Natural killer cell (primary cell): Measurements from ENCODE around the gene CAMTA1. TPM values are rescaled to one million over a fixed set of nuclear protein-coding genes. Genes with fewer than 3 reads are reported as not detected.

Experiments used
- ATAC-seq, 3 donors: fragments of 150-1000 bp in 2 of 3; fragments of 200-7000 bp in 1 of 3; cut with Tn5 transposase; 1 replicate in 1 of 3; 2 replicates in 2 of 3; pipeline ENCODE4 v1.10.0; 2021; ENCODE audit warnings: mild to moderate bottlenecking in 2 of 3, moderate library complexity in 2 of 3
- DNase-seq, 2 donors: peaks; one replicate each; pipeline versions ENCODE4 v3.0.0 to v3.0.0-alpha.2; 2013 to 2021; ENCODE audit warnings: mixed read lengths in 1 of 2
- H3K27ac ChIP-seq: one replicate; pipeline ENCODE4 v1.5.1; 2013; ENCODE audit warnings: mild to moderate bottlenecking, low read length
- H3K27me3 ChIP-seq: one replicate; pipeline ENCODE4 v1.6.1; 2013; ENCODE audit warnings: low read length; ENCODE audit not compliant: control insufficient read depth, insufficient read depth
- H3K36me3 ChIP-seq: one replicate; pipeline ENCODE4 v1.6.1; 2013; ENCODE audit warnings: low read length; ENCODE audit not compliant: control insufficient read depth, insufficient read depth
- H3K4me1 ChIP-seq: one replicate; pipeline ENCODE4 v1.6.1; 2013; ENCODE audit warnings: low read length; ENCODE audit not compliant: control insufficient read depth, insufficient read depth
- H3K4me3 ChIP-seq: one replicate; pipeline ENCODE4 v1.5.1; 2013; ENCODE audit warnings: low read length
- H3K9me3 ChIP-seq: one replicate; pipeline ENCODE4 v1.6.1; 2013; ENCODE audit warnings: low read length; ENCODE audit not compliant: control insufficient read depth, insufficient read depth
- H3K27ac Mint-ChIP-seq, 2 donors: one replicate each; pipeline ENCODE4 v1.8.0; 2022; ENCODE audit warnings: mild to moderate bottlenecking in 2 of 2, mixed read lengths in 2 of 2, moderate library complexity in 1 of 2
- H3K27me3 Mint-ChIP-seq, 2 donors: one replicate each; pipeline ENCODE4 v1.8.0; 2022; ENCODE audit warnings: low read depth in 2 of 2, mixed read lengths in 2 of 2
- H3K36me3 Mint-ChIP-seq: one replicate; pipeline ENCODE4 v1.8.0; 2022; ENCODE audit warnings: mixed read lengths
- H3K4me1 Mint-ChIP-seq, 2 donors: one replicate each; pipeline ENCODE4 v1.8.0; 2022; ENCODE audit warnings: mixed read lengths in 2 of 2
- H3K4me3 Mint-ChIP-seq: one replicate; pipeline ENCODE4 v1.8.0; 2022; ENCODE audit warnings: mild to moderate bottlenecking, moderate library complexity, mixed read lengths
- H3K9me3 Mint-ChIP-seq, 2 donors: one replicate each; pipeline ENCODE4 v1.8.0; 2022; ENCODE audit warnings: mixed read lengths in 2 of 2
- WGBS: methylation state at CpG from one replicate; pipeline ENCODE4 v1.1.7; 2013; ENCODE audit warnings: missing lambda C conversion rate; ENCODE audit not compliant: insufficient coverage; 5-methylcytosine and 5-hydroxymethylcytosine counted together
- intact Hi-C: fragments of 100-400 bp; cut with micrococcal nuclease; formaldehyde crosslinking; loops from one replicate; pipeline ENCODE4 v1.14.2; 2022
- total RNA-seq, 4 donors: library from RNA; stranded (reverse); fragments of 120-200 nt in 1 of 4; gene quantifications; one replicate each; pipeline versions ENCODE4 v1.2.3 to v1.2.4, GENCODE V29; 2013 to 2022
- TF ChIP-seq, protein P1 (sequence below): fragments of 200-600 bp; IDR thresholded peaks from one replicate; pipeline ENCODE4 v1.8.0; 2022; ENCODE audit warnings: antibody characterized with exemption

CAMTA1 gene
- total RNA-seq, 3 donors from 2014 or later (not counting 1 experiment from before 2014, with no cell fraction given): 40.6 to 53.3 (median 44.9) TPM

GRCh38 chr1:7401814-7402547, 616.7 kb downstream of the CAMTA1 start:
- DNase-seq (no peak), ATAC-seq (no peak)
- Mint-ChIP-seq H3K4me3 (no peak overlapping the region), H3K36me3 (no peaks in the 10 kb centered on the region), H3K4me1 (no peaks in the 10 kb centered on the region), H3K27me3 (peaks cover 22 to 57% of the 10 kb centered on the region in 2 donors), H3K9me3 (peaks cover 0 to 3% of the 10 kb centered on the region in 2 donors), H3K27ac (no peak overlapping the region)
- 89% methylated on average over 4 of the region's 4 CpGs for WGBS
- Histone ChIP-seq H3K4me3 (no peak overlapping the region), H3K4me1 (no peaks in the 10 kb centered on the region), H3K9me3 (no peaks in the 10 kb centered on the region), H3K27ac (no peak overlapping the region), H3K36me3 (no peaks in the 10 kb centered on the region), H3K27me3 (peaks cover 2% of the 10 kb centered on the region)
- TF ChIP-seq, protein P1, sequence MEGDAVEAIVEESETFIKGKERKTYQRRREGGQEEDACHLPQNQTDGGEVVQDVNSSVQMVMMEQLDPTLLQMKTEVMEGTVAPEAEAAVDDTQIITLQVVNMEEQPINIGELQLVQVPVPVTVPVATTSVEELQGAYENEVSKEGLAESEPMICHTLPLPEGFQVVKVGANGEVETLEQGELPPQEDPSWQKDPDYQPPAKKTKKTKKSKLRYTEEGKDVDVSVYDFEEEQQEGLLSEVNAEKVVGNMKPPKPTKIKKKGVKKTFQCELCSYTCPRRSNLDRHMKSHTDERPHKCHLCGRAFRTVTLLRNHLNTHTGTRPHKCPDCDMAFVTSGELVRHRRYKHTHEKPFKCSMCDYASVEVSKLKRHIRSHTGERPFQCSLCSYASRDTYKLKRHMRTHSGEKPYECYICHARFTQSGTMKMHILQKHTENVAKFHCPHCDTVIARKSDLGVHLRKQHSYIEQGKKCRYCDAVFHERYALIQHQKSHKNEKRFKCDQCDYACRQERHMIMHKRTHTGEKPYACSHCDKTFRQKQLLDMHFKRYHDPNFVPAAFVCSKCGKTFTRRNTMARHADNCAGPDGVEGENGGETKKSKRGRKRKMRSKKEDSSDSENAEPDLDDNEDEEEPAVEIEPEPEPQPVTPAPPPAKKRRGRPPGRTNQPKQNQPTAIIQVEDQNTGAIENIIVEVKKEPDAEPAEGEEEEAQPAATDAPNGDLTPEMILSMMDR: no peak
- intact Hi-C loops: no loop called here

GRCh38 chr1:7402548-7402850, 617.2 kb downstream of the CAMTA1 start:
- Mint-ChIP-seq H3K4me1 (no peaks in the 10 kb centered on the region), H3K9me3 (peaks cover 0 to 3% of the 10 kb centered on the region in 2 donors), H3K27me3 (peaks cover 22 to 52% of the 10 kb centered on the region in 2 donors), H3K36me3 (no peaks in the 10 kb centered on the region), H3K4me3 (no peak overlapping the region), H3K27ac (no peak overlapping the region)
- 64% methylated on average over 2 of the region's 2 CpGs for WGBS
- H3K27ac ChIP-seq: no peak overlapping the region
- no peaks in the 10 kb centered on the region for H3K4me1 ChIP-seq
- ATAC-seq (no peak), DNase-seq (no peak)
- no peak overlapping the region for H3K4me3 ChIP-seq
- H3K27me3 ChIP-seq: peaks cover 2% of the 10 kb centered on the region
- no peaks in the 10 kb centered on the region for H3K36me3 ChIP-seq
- intact Hi-C loops: no loop called here
- H3K9me3 ChIP-seq: no peaks in the 10 kb centered on the region
- TF ChIP-seq, protein P1: no peak

- H3K36me3 ChIP-seq: no peaks in the 10 kb centered on the region
- ATAC-seq (no peak), DNase-seq (no peak)
- no peaks in the 10 kb centered on the region for H3K4me1 ChIP-seq
- H3K9me3 Mint-ChIP-seq: peaks cover 0 to 2% of the 10 kb centered on the region in 2 donors
- TF ChIP-seq, protein P1: no peak
- no peak overlapping the region for H3K4me3 ChIP-seq
- no peak overlapping the region for H3K27ac Mint-ChIP-seq
- H3K27me3 Mint-ChIP-seq: peaks cover 22 to 47% of the 10 kb centered on the region in 2 donors
- no peak overlapping the region for H3K4me3 Mint-ChIP-seq
- no peak overlapping the region for H3K27ac ChIP-seq
- H3K4me1 Mint-ChIP-seq: no peaks in the 10 kb centered on the region
- intact Hi-C loops: no loop called here
- H3K36me3 Mint-ChIP-seq: no peaks in the 10 kb centered on the region
- peaks cover 2% of the 10 kb centered on the region for H3K27me3 ChIP-seq
- WGBS: 89% methylated on average over 11 of the region's 12 CpGs
- no peaks in the 10 kb centered on the region for H3K9me3 ChIP-seq
Observed at GRCh38 chr1:7403265-7404045, 618.2 kb downstream of the CAMTA1 start.
